Neural cell (in vitro differentiated cells): Measurements from ENCODE around the gene PHKA2. TPM values are rescaled to one million over a fixed set of nuclear protein-coding genes. Genes with fewer than 3 reads are reported as not detected.

Source experiments
- H2AFZ ChIP-seq: fragments of 200-600, 300-800 bp; sonication (generic), shearing (Covaris generic); 2 replicates; pipeline ENCODE4 v1.6.0; 2014; ENCODE audit warnings: low read depth, mild to moderate bottlenecking, antibody characterized with exemption, low read length, moderate library complexity
- H3F3A ChIP-seq: fragments of 200-600 bp; shearing (Covaris generic); 2 replicates; pipeline ENCODE4 v1.6.1; 2016; ENCODE audit warnings: mild to moderate bottlenecking, moderate library complexity, mixed read lengths, antibody characterized with exemption, low read length; ENCODE audit not compliant: insufficient read depth, poor library complexity, severe bottlenecking
- H3K27ac ChIP-seq: fragments of 200-600, 300-800 bp; sonication (generic), shearing (Covaris generic); 2 replicates; pipeline ENCODE4 v1.5.1; 2014; ENCODE audit warnings: mild to moderate bottlenecking, low read length, moderate library complexity
- H3K27me3 ChIP-seq: fragments of 300-800, 200-600 bp; sonication (generic), shearing (Covaris generic); 2 replicates; pipeline ENCODE4 v1.6.0; 2014; ENCODE audit warnings: mild to moderate bottlenecking, low read depth, low read length, moderate library complexity; ENCODE audit not compliant: insufficient read depth
- H3K36me3 ChIP-seq: fragments of 300-800, 200-600 bp; sonication (generic), shearing (Covaris generic); 2 replicates; pipeline ENCODE4 v1.5.1; 2014; ENCODE audit warnings: mild to moderate bottlenecking, antibody characterized with exemption, low read length, moderate library complexity; ENCODE audit not compliant: insufficient read depth
- H3K4me2 ChIP-seq: fragments of 300-800, 200-600 bp; sonication (generic), shearing (Covaris generic); 2 replicates; pipeline ENCODE4 v1.6.0; 2014; ENCODE audit warnings: mild to moderate bottlenecking, low read length
- H3K4me3 ChIP-seq: fragments of 300-800, 200-600 bp; sonication (generic), shearing (Covaris generic); 2 replicates; pipeline ENCODE4 v1.5.1; 2014; ENCODE audit warnings: mild to moderate bottlenecking, low read length, moderate library complexity
- H3K79me2 ChIP-seq: fragments of 200-600 bp; shearing (Covaris generic); replicated peaks from 2 replicates; pipeline ENCODE4 v1.6.0; 2014; ENCODE audit warnings: mild to moderate bottlenecking, low read length, moderate library complexity; ENCODE audit not compliant: insufficient read depth
- H3K9ac ChIP-seq: fragments of 300-800, 200-600 bp; sonication (generic), shearing (Covaris generic); 2 replicates; pipeline ENCODE4 v1.6.1; 2016; ENCODE audit warnings: mild to moderate bottlenecking, low read length, mixed read lengths
- H3K9me2 ChIP-seq: fragments of 200-600 bp; shearing (Covaris generic); 2 replicates; pipeline ENCODE4 v1.6.1; 2016; ENCODE audit warnings: mild to moderate bottlenecking, low read length, mixed read lengths; ENCODE audit not compliant: insufficient read depth
- H3K9me3 ChIP-seq: fragments of 200-600, 300-800 bp; sonication (generic), shearing (Covaris generic); 2 replicates; pipeline ENCODE4 v1.6.1; 2016; ENCODE audit warnings: mild to moderate bottlenecking, mixed run types, low read length, moderate library complexity, mixed read lengths
- H4K20me1 ChIP-seq: fragments of 200-600 bp; shearing (Covaris generic); 2 replicates; pipeline ENCODE4 v1.6.1; 2016; ENCODE audit warnings: mild to moderate bottlenecking, mixed run types; ENCODE audit not compliant: insufficient read depth
- EP300 ChIP-seq: fragments of 450-650 bp; conservative IDR thresholded peaks from 2 replicates; pipeline ENCODE4 v1.6.1; 2014; ENCODE audit warnings: antibody characterized with exemption, mild to moderate bottlenecking, moderate library complexity; ENCODE audit not compliant: poor library complexity, severe bottlenecking
- EZH2 ChIP-seq: fragments of 200-600, 300-800 bp; shearing (Covaris generic), sonication (generic); IDR thresholded peaks from 2 replicates; pipeline ENCODE4 v1.6.1; 2014; ENCODE audit warnings: antibody characterized with exemption, low read length, borderline replicate concordance, mild to moderate bottlenecking; ENCODE audit not compliant: insufficient read depth, poor library complexity, severe bottlenecking
- MXI1 ChIP-seq: fragments of 450-650 bp; conservative IDR thresholded peaks from 2 replicates; pipeline ENCODE4 v1.6.1; 2014; ENCODE audit warnings: antibody characterized with exemption, mild to moderate bottlenecking; ENCODE audit not compliant: poor library complexity, severe bottlenecking
- POLR2AphosphoS5 ChIP-seq: IDR thresholded peaks from 2 replicates; pipeline ENCODE4 v1.6.1; 2012
- RAD21 ChIP-seq: fragments of 450-650 bp; conservative IDR thresholded peaks from 2 replicates; pipeline ENCODE4 v1.6.1; 2014; ENCODE audit warnings: antibody characterized with exemption, mild to moderate bottlenecking, moderate library complexity
- SMC3 ChIP-seq: fragments of 450-650 bp; conservative IDR thresholded peaks from 2 replicates; pipeline ENCODE4 v1.6.1; 2014; ENCODE audit warnings: antibody characterized with exemption, mild to moderate bottlenecking, moderate library complexity; ENCODE audit not compliant: poor library complexity
- TAF1 ChIP-seq: IDR thresholded peaks from 2 replicates; pipeline ENCODE4 v1.6.1; 2012; ENCODE audit warnings: low read depth
- polyA plus RNA-seq: library from polyadenylated mRNA; depleted of rRNA; stranded (reverse); fragments of >200 nt; gene quantifications from 2 replicates; pipeline ENCODE4 v1.2.3, GENCODE V29; 2014
- TF ChIP-seq, protein P1 (sequence below): fragments of 450-650 bp; IDR thresholded peaks from 2 replicates; pipeline ENCODE4 v1.5.1; 2014; ENCODE audit warnings: antibody characterized with exemption, mild to moderate bottlenecking, moderate library complexity; ENCODE audit not compliant: poor library complexity, severe bottlenecking
- TF ChIP-seq, protein P2 (sequence below): IDR thresholded peaks from 2 replicates; pipeline ENCODE4 v1.6.1; 2012; ENCODE audit warnings: borderline replicate concordance

Gene PHKA2
- polyA plus RNA-seq, 1 donor from 2014 or later = 9.6 TPM

DNA sequence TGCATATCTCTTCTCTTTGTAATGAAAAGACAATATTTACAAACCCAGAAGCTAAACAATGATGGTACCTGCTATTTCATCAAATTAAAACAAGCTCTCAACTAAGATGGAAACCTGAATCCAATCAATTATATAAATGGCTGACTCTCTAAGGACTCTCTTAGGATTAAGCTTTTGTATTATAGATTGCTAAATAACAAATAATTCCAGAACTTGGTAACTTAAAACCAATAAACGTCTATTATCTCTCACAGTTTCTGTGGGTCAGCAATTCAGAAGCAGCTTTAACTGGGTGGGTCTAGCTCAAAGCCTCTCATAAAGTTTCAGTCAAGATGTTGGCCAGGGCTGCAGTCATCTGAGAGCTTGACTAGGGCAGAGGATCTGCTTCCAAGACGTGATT is 12.4 kb downstream of the PHKA2 start:
- Histone ChIP-seq H3K27me3 (no peaks in the 10 kb centered on the region), H3K27ac (no peak overlapping the region), H3K9ac (no peak overlapping the region), H3K79me2 (no peaks in the 10 kb centered on the region), H3K36me3 (no peaks in the 10 kb centered on the region), H3K9me2 (no peaks in the 10 kb centered on the region), H2AFZ (no peak overlapping the region), H4K20me1 (no peaks in the 10 kb centered on the region), H3K4me3 (no peak overlapping the region), H3F3A (no peaks in the 10 kb centered on the region), H3K9me3 (no peaks in the 10 kb centered on the region), H3K4me2 (no peak overlapping the region)
- TF ChIP-seq SMC3 = no peak
- no peak for TF ChIP-seq RAD21
- TF ChIP-seq, protein P1, sequence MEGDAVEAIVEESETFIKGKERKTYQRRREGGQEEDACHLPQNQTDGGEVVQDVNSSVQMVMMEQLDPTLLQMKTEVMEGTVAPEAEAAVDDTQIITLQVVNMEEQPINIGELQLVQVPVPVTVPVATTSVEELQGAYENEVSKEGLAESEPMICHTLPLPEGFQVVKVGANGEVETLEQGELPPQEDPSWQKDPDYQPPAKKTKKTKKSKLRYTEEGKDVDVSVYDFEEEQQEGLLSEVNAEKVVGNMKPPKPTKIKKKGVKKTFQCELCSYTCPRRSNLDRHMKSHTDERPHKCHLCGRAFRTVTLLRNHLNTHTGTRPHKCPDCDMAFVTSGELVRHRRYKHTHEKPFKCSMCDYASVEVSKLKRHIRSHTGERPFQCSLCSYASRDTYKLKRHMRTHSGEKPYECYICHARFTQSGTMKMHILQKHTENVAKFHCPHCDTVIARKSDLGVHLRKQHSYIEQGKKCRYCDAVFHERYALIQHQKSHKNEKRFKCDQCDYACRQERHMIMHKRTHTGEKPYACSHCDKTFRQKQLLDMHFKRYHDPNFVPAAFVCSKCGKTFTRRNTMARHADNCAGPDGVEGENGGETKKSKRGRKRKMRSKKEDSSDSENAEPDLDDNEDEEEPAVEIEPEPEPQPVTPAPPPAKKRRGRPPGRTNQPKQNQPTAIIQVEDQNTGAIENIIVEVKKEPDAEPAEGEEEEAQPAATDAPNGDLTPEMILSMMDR = no peak
- TF ChIP-seq MXI1 = no peak
- TF ChIP-seq TAF1 = no peak
- no peak for TF ChIP-seq EZH2
- TF ChIP-seq, protein P2, sequence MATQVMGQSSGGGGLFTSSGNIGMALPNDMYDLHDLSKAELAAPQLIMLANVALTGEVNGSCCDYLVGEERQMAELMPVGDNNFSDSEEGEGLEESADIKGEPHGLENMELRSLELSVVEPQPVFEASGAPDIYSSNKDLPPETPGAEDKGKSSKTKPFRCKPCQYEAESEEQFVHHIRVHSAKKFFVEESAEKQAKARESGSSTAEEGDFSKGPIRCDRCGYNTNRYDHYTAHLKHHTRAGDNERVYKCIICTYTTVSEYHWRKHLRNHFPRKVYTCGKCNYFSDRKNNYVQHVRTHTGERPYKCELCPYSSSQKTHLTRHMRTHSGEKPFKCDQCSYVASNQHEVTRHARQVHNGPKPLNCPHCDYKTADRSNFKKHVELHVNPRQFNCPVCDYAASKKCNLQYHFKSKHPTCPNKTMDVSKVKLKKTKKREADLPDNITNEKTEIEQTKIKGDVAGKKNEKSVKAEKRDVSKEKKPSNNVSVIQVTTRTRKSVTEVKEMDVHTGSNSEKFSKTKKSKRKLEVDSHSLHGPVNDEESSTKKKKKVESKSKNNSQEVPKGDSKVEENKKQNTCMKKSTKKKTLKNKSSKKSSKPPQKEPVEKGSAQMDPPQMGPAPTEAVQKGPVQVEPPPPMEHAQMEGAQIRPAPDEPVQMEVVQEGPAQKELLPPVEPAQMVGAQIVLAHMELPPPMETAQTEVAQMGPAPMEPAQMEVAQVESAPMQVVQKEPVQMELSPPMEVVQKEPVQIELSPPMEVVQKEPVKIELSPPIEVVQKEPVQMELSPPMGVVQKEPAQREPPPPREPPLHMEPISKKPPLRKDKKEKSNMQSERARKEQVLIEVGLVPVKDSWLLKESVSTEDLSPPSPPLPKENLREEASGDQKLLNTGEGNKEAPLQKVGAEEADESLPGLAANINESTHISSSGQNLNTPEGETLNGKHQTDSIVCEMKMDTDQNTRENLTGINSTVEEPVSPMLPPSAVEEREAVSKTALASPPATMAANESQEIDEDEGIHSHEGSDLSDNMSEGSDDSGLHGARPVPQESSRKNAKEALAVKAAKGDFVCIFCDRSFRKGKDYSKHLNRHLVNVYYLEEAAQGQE = no peak
- no peak for TF ChIP-seq EP300
- no peak for TF ChIP-seq POLR2AphosphoS5

DNA sequence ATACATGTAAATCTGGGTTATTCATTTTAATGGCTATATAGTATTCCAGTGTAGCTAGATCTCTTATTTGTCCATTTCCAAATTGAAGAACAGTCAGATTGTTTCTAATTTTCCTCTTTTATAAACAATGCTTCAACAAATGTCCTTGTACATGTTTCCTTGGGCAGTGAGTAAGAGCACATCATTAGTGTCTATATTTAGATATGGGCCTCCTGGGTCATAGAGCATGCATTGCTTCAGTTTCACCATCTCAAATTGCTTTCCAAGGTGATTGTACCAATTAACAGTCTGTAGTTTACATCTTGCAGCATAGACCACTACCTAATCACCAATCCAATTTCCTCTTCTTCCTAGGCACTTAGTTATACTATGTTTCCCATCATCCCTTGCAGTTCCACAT is 13.4 kb downstream of the PHKA2 start:
- Histone ChIP-seq H3K27me3 (no peaks in the 10 kb centered on the region), H3K4me2 (no peak overlapping the region), H3F3A (no peaks in the 10 kb centered on the region), H4K20me1 (no peaks in the 10 kb centered on the region), H3K36me3 (no peaks in the 10 kb centered on the region), H3K9me2 (no peaks in the 10 kb centered on the region), H3K9ac (no peak overlapping the region), H3K4me3 (no peak overlapping the region), H3K9me3 (no peaks in the 10 kb centered on the region), H2AFZ (no peak overlapping the region), H3K79me2 (no peaks in the 10 kb centered on the region), H3K27ac (no peak overlapping the region)
- TF ChIP-seq, protein P2 = no peak
- no peak for TF ChIP-seq EP300
- no peak for TF ChIP-seq TAF1
- TF ChIP-seq, protein P1 = no peak
- TF ChIP-seq RAD21 = no peak
- TF ChIP-seq SMC3 = no peak
- TF ChIP-seq POLR2AphosphoS5 = no peak
- no peak for TF ChIP-seq EZH2
- TF ChIP-seq MXI1 = no peak
